T-helper 17 cell (primary cell): ENCODE measurements around the gene EXOC6B. TPM values are rescaled to one million over a fixed set of nuclear protein-coding genes. Genes with fewer than 3 reads are reported as not detected.

Experiments used
- ATAC-seq: fragments of 150-1000 bp; cut with Tn5 transposase; 2 replicates; pipeline ENCODE4 v1.10.0; 2021; ENCODE audit warnings: mild to moderate bottlenecking, moderate library complexity
- DNase-seq, 3 donors: peaks; one replicate each; pipeline versions ENCODE4 v3.0.0 to v3.0.0-alpha.2; 2020 to 2021
- H3K9me3 ChIP-seq: one replicate; pipeline ENCODE4 v1.7.0; 2013; ENCODE audit warnings: low read length, mild to moderate bottlenecking; ENCODE audit not compliant: control insufficient read depth, poor library complexity, severe bottlenecking
- H3K27ac Mint-ChIP-seq: one replicate; pipeline ENCODE4 v1.8.0; 2022; ENCODE audit warnings: mild to moderate bottlenecking, moderate library complexity, mixed read lengths
- H3K27me3 Mint-ChIP-seq: one replicate; pipeline ENCODE4 v1.8.0; 2022; ENCODE audit warnings: mixed read lengths
- H3K36me3 Mint-ChIP-seq: one replicate; pipeline ENCODE4 v1.8.0; 2022; ENCODE audit warnings: low read depth, mixed read lengths
- H3K4me1 Mint-ChIP-seq: one replicate; pipeline ENCODE4 v1.8.0; 2022; ENCODE audit warnings: mild to moderate bottlenecking, mixed read lengths
- H3K4me3 Mint-ChIP-seq: one replicate; pipeline ENCODE4 v1.8.0; 2022; ENCODE audit warnings: mild to moderate bottlenecking, moderate library complexity, mixed read lengths
- total RNA-seq, 4 donors: library from RNA in 2 of 4; stranded (reverse) in 2 of 4; gene quantifications; one replicate each; pipeline ENCODE4 v1.2.3 and lab custom pipeline; 2022 to 2026

Gene EXOC6B
- total RNA-seq, 2 donors from 2014 or later, result 14.6 to 17.3 TPM

DNA sequence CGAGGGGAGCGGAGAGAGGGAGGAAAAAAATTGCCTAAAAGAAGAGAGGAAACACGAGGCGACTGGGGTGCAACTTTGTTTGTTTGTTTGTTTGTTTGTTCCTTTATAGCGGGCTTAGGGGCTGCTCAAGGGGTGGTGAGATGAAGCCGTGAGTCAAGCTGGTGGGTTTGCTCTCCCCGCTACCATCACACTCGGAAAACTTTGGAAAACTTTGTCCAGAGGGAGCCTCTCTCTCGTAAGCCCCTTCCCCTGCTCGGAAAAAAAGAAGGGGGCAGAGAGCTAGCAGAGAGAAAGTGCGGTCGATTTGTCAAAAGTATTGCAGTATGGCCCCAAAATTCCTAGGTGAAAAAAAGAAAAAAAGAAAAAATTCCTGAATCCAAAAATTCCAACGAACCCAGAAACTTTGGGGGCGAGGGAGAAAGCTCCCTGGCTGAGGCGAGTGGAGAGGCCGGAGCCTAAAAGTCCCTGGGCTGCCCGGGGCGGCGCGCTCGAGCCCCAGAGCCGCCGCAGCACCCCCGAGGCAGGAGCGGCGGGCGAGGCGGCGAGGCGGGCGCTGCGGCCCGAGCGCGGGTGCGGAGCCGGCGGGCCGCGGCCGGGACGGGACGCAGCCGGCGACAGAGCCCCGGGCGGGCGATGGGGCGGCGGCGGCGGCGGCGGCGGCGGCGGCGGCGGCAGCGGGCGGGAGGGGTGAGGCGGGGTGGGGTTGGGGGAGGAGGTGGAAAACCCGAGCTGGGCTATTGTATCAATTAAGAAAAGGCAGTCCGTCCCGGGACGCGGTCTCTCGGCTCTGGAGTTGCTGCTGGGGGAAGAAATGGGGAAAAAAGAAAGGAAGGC, 677.6 kb downstream of the EXOC6B start:
- peak overlapping the region; percentile 96 for H3K4me3 Mint-ChIP-seq
- peaks cover 10% of the 10 kb centered on the region for H3K36me3 Mint-ChIP-seq
- no peaks in the 10 kb centered on the region for H3K9me3 ChIP-seq
- DNase-seq, result no peak
- H3K27ac Mint-ChIP-seq, result peak overlapping the region; percentile 53
- H3K27me3 Mint-ChIP-seq, result peaks cover 83% of the 10 kb centered on the region
- H3K4me1 Mint-ChIP-seq, result peaks cover 37% of the 10 kb centered on the region
- no peak for ATAC-seq

DNA sequence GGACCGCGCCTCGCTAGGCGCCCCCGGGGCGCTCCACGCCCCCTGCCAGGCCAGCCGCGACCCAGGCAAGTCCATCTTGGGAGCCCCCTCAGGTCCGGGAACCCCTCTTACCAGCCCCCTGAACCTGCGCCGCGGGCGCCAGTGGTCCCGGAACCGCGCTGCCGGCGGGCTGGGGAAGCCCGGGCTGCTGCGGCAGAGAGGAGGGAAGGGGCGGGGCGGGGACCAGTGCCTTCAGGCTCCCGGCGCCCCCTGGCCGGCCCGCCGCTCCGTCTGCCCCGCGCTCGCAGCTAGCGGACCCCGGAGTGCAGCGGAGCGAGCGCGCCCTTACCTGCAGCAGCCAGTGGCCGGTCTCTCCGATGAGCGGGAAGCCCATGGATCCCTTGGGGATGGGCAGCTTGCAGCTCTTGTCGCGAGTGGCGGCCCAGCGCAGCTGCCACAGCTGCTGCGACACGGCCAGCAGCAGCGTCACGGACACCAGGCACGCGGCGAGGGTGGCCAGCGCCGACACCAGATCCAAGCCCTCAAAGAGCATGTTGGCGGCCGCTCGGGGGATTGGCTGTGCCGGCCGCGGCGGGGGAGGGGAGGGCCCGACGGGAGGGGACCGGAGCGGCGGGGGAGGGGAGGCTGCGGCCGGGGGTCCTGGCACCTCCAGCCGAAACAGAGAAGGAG, 678.4 kb downstream of the EXOC6B start, which contains the start of gene CYP26B1:
TSS of gene CYP26B1 (minus strand) at position 560 of the 669 bp plus-strand sequence. CDS start at position 532, 28 bp downstream.
- Mint-ChIP-seq H3K36me3 (peaks cover 10% of the 10 kb centered on the region), H3K27me3 (peaks cover 79% of the 10 kb centered on the region), H3K27ac (peak within 1 kb of the TSS; percentile 53), H3K4me1 (peaks cover 37% of the 10 kb centered on the region), H3K4me3 (peak within 1 kb of the TSS; percentile 96)
- DNase-seq, result peak in 1 of 3 donors; percentile 8
- no peak for ATAC-seq
- H3K9me3 ChIP-seq, result no peaks in the 10 kb centered on the region

DNA sequence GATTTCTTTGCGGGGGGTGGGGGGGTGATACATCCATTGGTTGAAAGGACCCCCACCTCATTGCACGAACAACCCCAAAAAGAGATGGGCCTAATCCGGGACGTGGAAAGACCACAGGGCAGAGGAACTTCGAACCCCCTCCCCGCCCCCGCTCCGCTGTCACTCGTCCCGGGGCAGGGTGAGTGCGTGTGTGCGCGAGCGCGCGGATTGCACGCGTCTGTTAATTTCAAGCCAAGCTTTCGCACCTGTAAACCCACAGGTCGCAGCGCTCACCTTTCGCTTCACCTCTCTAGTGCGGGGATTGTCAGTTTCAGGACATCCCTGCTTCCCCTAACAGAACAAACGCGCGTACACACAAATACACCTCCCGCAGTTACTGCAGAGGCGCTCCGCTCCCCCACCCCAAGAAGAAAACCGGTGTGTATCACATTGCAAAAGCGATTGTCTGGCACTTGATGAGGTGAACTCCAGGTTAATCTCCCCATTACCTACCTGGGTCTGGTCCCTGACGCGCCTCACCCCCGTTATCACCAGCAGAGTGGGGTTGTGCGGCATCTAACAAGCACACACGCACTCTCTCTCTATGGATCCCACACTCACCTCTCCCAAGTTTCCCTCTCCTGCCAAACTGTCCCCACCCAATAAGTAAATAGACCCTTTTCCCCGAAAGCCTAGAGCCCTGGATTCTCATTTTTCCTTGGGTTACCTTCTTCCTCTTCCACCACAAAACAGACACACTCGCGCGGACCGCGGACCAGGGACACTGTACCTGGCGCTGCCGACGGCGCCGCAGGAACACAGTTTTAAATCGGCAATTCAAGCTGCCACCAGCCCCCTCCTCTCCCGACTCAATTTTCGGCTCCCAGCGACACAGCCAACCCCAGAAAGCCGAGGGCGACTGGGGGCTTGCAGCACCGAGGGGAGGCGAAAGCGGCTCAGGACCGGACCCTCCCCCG, 679.2 kb downstream of the EXOC6B start:
- H3K9me3 ChIP-seq, result no peaks in the 10 kb centered on the region
- peak overlapping the region; percentile 52 for H3K4me3 Mint-ChIP-seq
- DNase-seq, result peak in 1 of 3 donors; percentile 3
- no peak for ATAC-seq
- H3K27ac Mint-ChIP-seq, result no peak overlapping the region
- H3K36me3 Mint-ChIP-seq, result peaks cover 10% of the 10 kb centered on the region
- H3K4me1 Mint-ChIP-seq, result peaks cover 37% of the 10 kb centered on the region
- H3K27me3 Mint-ChIP-seq, result peaks cover 77% of the 10 kb centered on the region

DNA sequence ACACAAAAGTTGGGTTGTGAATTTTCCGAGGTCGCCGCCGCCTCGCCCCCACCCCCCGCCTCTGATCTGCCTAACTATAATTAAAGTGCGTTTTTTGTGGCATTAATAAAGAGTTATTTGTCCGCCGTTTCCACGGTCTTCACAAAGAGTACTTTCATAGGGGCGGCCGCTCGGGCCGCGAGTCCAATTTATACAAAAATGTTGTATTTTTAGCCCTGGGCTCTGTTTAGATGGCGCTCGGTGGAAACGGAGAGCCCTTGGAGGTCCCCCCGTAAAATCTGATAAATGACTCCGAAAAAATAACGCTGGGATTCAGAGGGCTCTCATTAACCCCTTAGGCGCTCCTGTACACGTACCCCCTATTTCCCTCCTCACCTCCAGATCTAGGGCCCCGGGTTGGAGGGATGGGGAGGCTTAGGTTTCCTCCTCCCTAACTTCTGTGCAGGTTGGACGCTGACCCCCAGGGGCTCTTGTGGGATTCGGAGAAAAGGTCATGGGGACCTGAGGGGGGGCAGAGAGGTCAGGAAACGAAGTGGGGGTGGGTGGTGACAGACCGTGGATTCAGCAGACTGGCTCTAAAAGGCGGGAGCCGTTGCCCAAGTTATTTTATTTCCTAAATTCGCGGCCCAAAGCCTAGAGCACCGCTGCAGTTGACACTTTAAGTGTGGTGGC, 680.0 kb downstream of the EXOC6B start:
- no peak overlapping the region for H3K27ac Mint-ChIP-seq
- H3K9me3 ChIP-seq, result no peaks in the 10 kb centered on the region
- ATAC-seq (no peak), DNase-seq (no peak)
- peak overlapping the region; percentile 83 for H3K4me3 Mint-ChIP-seq
- peaks cover 10% of the 10 kb centered on the region for H3K36me3 Mint-ChIP-seq
- peaks cover 37% of the 10 kb centered on the region for H3K4me1 Mint-ChIP-seq
- peaks cover 77% of the 10 kb centered on the region for H3K27me3 Mint-ChIP-seq

DNA sequence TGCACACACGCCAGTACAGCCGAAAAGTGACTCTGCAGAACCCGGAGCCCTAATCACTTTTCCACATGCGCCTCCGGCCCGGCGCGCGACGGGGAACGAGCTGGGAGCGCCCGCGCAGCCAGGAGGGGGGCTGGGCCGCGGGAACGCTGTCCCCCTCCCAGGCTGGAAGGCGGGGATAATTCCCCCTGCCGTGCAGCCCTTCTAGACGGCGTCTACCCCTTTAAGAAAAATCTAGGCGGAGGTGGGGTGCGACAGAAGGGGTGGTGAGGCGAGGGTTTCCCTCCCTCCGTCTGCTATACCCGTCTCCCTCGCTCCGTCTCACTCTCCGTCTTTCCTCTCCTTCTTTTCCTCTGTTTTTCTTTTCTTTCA, 680.6 kb downstream of the EXOC6B start:
- H3K4me3 Mint-ChIP-seq, result peak overlapping the region; percentile 83
- peaks cover 36% of the 10 kb centered on the region for H3K4me1 Mint-ChIP-seq
- peaks cover 9% of the 10 kb centered on the region for H3K36me3 Mint-ChIP-seq
- H3K27ac Mint-ChIP-seq, result no peak overlapping the region
- ATAC-seq (no peak), DNase-seq (no peak)
- no peaks in the 10 kb centered on the region for H3K9me3 ChIP-seq
- peaks cover 75% of the 10 kb centered on the region for H3K27me3 Mint-ChIP-seq

DNA sequence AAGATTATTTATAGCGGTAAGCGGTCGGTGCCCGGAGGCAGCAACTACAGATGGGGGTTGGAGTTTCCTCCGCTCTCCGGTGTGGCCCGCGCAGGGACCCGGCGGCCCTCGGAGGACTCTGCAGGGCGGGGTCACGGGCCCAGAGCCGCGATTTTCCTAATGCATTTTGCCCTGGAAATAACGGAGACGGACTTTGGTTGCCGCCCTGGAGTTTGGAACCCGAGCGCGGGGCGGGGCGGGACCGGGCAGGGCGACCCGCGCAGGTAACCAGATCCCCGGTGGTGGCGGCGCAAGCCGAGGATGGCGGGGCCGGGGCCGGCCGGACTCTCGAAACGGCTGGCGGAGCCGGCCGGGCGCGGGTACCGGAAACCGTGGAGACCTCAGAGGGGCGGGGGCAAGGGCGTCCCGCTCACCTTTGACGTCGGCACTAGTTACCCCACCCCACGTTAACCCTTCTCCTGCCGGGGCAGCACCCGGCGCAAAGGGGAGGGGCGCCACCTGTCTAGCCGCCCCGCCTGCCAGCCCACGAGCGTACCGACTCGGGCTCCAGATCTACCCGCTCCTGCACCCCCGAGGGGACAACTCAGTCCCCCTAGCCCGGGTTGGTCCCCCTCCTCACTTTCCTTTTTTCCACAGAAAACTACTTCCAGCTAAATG, 681.1 kb downstream of the EXOC6B start:
- peaks cover 5% of the 10 kb centered on the region for H3K36me3 Mint-ChIP-seq
- H3K27ac Mint-ChIP-seq, result no peak overlapping the region
- ATAC-seq (no peak), DNase-seq (peak in 1 of 3 donors; percentile 8)
- peaks cover 70% of the 10 kb centered on the region for H3K27me3 Mint-ChIP-seq
- H3K4me1 Mint-ChIP-seq, result peaks cover 31% of the 10 kb centered on the region
- H3K4me3 Mint-ChIP-seq, result peak overlapping the region; percentile 83
- H3K9me3 ChIP-seq, result no peaks in the 10 kb centered on the region

DNA sequence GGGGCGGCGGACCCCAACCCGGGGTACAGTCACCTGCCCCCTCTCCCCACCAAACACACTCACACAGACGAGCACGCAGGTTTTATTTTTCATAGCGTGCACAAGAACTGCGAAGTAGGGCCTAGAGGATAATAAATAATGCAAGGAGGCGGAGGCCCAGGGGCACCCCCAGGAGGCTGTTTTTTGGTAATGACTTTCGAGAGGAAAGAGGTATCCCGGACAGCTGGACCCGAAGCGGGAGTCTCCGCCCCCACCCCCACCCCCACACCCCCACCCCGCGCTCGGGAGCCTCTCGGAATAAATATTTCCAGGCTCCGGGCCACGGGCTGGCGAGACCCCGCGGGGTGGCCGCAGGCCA, 681.6 kb downstream of the EXOC6B start:
- H3K27me3 Mint-ChIP-seq, result peaks cover 65% of the 10 kb centered on the region
- peaks cover 26% of the 10 kb centered on the region for H3K4me1 Mint-ChIP-seq
- no peak overlapping the region for H3K27ac Mint-ChIP-seq
- peaks cover 5% of the 10 kb centered on the region for H3K36me3 Mint-ChIP-seq
- DNase-seq (no peak), ATAC-seq (no peak)
- H3K9me3 ChIP-seq, result no peaks in the 10 kb centered on the region
- peak overlapping the region; percentile 60 for H3K4me3 Mint-ChIP-seq

DNA sequence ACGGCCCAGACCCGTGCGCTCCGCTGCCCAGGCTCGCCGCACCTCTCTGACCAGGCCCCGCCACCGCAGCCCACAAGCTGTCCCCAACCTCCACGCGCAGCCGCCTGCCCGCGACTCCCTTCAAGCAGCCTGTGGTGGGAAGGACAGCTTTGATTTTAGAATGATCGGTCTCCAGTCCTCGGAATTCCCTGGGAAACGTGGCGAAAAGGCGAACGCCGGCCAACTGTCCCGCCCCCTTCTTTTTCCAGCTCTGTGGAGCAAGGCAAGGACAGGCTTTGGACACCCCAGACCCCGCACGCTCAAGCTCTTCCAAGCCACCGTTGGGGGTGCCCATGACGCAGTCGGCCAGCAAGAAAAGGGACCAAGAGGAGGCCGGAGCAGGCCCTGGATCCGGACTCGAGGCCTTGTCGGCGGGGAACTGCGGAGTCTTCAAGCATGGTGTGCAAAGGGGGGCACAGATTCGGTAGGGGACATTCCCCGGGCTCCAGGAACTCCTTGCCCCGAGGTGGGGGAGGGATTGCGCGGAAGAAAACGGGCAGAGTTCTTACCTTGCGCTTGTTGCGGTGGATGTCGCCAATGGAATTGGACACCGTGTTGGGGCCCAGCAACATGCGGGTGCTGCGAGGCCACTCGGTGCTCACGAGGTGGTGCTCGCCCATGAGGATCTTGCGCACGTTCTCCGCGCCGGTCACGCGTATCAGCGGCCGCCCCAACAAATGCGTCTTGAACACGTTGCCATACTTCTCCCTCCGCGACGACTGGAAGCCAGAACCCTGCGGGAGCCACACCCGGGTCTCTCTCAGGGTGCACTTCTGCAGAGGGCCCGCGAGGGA, 682.2 kb downstream of the EXOC6B start:
- H3K4me1 Mint-ChIP-seq, result peaks cover 21% of the 10 kb centered on the region
- no peak for ATAC-seq
- H3K27me3 Mint-ChIP-seq, result peaks cover 59% of the 10 kb centered on the region
- peak overlapping the region; percentile 60 for H3K4me3 Mint-ChIP-seq
- H3K36me3 Mint-ChIP-seq, result peaks cover 4% of the 10 kb centered on the region
- no peak for DNase-seq
- no peaks in the 10 kb centered on the region for H3K9me3 ChIP-seq
- H3K27ac Mint-ChIP-seq, result no peak overlapping the region

DNA sequence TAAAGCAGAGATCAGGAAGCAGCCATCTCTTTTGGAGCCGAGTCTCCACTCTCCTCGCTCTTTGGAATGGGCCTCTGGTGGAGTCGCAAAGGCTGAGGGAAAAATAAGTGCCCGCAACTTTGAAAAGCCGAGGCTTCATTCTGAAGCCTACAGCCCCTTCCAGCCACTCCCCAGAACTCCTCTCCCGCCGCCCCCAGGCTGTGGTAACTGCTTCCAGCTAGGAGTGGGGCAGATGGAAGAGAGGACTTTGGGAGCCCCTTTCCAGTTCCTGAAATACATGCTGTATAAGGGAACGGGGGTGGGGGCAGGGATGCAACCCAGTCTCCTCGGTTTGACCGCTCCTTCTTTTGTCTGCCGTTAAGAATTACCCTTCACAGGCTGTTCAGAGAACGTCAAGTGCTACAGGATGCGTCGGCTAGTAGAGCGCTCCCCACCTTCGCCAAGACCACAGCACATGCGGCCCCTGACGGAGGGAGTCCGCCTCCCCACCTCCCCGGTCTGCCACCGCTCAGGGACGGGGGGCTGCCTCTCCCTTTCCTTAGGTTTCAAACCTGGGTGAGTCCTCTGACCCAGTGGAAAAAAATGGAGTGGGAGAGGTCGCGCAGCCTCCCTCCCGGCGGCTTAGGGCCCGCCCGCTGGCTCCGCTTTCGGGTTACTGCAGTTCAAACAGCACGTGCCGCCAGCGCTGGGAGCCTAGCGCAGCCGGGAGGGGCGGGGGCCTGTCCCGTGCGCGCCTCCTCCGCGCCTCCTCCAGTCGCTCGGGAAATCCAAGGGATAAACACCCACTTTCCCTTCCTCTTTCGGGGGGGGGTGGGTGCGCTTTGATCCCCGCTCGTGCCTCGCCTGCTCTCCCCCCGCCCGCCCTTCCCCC, 683.0 kb downstream of the EXOC6B start:
- Mint-ChIP-seq H3K36me3 (peaks cover 3% of the 10 kb centered on the region), H3K27ac (no peak overlapping the region), H3K27me3 (peaks cover 52% of the 10 kb centered on the region), H3K4me3 (no peak overlapping the region), H3K4me1 (peaks cover 15% of the 10 kb centered on the region)
- no peak for DNase-seq
- no peaks in the 10 kb centered on the region for H3K9me3 ChIP-seq
- no peak for ATAC-seq

DNA sequence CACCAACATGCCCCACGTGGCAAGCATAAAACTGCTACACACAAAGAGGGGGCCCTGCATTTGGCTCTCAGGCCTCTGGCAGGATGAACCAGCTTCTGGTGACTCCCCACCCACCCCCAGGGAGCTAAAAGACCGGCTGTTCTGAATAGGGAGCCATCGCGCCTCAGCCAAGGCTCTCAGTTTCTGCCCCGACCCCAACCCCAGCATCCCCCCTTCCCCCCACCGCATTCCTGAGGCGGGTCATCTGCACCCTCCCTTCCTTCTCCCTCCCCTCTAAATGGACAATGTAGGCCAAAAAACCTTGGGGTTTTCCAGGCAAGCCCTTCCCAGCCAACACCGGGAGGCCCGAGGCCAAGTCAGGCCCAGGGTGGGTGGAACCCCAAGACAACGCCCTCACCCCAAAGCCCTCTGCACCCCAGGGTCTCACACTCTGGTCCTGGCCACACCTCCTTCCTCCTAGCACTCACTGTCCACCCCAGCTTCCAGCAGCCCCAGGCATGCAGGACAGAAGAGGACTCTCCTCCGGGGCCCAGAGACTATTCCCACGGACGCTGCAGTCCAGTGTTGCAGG, 683.9 kb downstream of the EXOC6B start:
- Mint-ChIP-seq H3K36me3 (peaks cover 3% of the 10 kb centered on the region), H3K4me3 (no peak overlapping the region), H3K27me3 (peaks cover 53% of the 10 kb centered on the region), H3K27ac (no peak overlapping the region), H3K4me1 (peaks cover 18% of the 10 kb centered on the region)
- H3K9me3 ChIP-seq, result no peaks in the 10 kb centered on the region
- ATAC-seq (no peak), DNase-seq (no peak)
